HG03064 (cell line): ENCODE data around the gene SLC6A8.
"Not testable (repeated sequence)": the region's sequence is repeated elsewhere in the genome, so short reads cannot be mapped to it uniquely, and the experiment has no call there.

Experiments used
- ATAC-seq: cut with Tn5 transposase; IDR thresholded peaks from one replicate; pipeline ENCODE4 v1.9.1; 2021; ENCODE audit warnings: low read depth; ENCODE audit not compliant: unreplicated experiment

The SLC6A8 gene

DNA sequence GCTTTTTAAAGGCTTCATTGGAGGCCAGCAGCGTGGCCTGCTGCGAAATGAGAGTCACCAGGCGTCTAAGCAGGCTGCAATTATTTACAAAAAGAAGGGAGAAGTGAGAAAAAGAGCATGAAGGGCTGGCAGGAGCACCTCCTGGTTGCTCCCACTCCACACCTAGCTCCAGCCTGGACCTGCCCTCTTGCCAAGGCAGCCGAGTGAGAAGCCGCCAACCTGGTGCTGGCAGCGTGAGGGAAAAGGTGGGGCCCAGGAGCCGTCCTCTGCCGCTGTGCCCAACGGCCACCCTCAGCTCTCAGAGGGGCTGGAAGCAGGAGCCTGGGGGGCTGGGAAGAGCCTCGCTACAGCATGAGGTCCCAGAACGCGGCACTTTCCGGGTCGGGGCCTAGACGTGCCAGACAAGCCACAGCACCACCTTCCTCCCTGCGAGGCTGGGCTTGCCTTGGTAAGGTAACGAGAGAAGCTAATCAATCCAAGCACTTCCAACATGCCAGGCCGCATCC, 16.3 kb downstream of the SLC6A8 start:
- no peak for ATAC-seq

DNA sequence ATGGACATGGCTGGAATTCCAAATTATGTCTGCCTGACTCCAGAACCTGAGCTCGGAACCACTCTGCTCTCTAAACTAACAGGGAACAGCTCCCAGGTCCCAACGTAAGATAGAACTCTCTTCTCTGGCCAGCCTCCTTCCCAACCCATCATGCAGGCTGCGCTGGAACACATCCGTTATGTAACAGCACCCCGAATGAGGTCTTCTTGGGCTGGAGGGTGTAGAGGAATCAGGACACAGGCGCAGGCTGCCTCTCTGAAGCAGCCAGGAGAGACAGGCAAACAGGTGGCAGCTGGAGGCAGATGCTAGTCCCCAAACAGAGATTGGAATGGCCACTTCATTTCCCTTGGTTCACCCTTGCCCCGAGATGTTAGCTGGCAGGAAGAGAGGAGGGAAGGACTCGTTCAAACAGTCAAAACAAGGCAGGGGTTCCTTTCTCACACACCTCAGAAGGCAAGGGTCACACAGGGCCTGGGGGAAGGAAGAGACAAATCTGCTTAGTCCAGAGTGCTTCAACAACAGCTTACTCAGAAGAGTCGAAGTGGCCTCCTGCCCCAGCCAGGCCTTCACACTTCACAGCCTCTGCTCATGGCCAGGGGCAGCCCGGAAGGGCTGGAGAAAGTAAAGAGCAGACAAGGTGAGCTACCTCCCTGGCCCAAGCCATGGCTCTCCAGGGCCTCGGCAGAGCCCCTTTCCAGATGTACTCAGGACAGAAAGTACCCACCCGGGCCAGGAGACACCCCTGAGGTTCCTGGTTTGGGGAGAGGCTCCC, 17.1 kb downstream of the SLC6A8 start:
- ATAC-seq: not testable (repeated sequence)

DNA sequence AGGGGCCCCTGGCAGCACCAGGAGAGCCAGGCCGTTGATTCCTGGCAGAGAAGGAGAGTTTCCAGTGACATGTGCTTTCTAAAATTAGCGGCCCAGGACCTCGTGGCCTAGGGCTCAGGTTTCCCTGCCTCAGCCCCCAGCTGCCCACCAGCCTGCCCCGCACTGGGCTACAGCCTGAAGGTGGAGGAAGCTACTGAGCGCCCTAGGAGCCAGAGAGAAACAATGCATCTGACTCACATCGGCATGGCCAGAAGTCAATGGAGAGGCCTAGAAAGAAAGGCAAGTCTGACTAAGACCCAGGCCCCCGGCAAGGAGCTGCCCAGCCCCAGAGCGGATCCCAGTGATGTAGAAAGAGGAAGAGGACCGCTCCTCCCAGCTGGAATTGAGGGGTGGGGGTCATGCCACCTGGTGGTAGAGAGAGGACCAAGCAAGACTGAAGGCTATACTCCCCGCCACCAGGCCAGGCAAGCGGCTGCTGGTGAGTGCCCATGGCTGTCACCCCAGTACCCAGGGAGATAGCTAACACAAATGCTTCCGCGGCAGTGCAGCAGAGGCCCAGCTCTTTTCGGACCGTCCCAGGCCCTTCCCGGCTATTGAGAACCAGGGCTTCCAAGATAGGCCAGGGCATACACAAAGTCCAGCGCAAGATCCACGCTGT, 17.8 kb downstream of the SLC6A8 start:
- ATAC-seq: not testable (repeated sequence)

DNA sequence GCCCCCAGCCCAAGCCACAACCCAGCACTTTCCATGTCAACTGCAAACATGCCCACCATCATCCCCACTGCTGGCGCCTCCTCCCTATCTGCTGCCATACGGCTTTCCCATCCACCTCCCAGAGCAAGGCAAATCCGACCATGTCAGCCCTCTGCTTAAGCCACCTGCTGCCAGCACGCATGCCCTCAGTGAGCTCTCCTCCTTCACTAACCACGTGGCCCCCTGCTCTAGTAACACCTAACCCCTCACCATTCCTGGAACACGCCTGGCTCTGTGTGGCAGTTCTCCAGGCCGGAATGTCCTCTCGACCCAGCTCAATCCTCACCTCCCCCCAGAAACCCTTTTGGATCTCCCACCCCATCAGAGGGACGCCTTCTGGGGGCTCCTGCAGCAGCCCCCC, 19.1 kb downstream of the SLC6A8 start:
- no peak for ATAC-seq

DNA sequence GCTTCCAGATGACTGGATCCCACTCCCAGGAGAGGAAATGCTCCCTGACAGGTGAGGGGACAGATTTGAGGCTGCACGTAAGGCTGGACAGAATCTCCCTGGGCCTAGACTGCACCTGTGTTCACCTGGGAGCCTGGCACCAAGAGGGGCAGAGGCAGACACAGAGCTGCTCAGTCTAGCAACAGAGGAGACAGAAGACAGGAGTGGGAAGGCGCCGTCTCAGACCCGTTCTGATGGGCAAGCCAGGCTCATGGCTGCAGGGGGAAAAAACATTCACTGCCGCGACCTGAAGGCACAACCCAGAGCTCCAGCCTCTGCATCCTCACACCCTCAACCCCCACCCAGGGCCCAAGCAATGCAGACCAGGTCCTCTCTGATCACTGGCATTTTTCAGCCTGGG, 19.7 kb downstream of the SLC6A8 start:
- ATAC-seq: no peak

DNA sequence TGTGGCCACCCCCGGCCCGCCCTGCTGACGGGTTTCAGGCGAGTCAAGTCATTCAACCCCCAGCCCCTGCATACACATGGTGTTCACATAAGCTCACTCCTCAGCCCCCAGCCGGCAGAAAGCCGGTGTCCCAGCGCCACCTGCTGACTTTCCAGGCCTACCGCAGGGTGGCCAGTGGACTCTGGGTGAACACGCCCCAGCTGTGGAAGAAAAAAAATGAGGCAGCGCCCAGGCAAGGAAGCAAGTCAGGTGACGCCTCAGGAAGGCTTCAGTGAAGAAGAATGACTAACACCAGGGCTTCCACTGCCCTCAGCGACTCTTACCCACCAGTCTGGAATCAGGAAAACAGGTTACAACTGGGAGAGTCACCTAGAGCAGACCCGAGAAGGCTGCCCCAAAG, 20.7 kb downstream of the SLC6A8 start:
- no peak for ATAC-seq

DNA sequence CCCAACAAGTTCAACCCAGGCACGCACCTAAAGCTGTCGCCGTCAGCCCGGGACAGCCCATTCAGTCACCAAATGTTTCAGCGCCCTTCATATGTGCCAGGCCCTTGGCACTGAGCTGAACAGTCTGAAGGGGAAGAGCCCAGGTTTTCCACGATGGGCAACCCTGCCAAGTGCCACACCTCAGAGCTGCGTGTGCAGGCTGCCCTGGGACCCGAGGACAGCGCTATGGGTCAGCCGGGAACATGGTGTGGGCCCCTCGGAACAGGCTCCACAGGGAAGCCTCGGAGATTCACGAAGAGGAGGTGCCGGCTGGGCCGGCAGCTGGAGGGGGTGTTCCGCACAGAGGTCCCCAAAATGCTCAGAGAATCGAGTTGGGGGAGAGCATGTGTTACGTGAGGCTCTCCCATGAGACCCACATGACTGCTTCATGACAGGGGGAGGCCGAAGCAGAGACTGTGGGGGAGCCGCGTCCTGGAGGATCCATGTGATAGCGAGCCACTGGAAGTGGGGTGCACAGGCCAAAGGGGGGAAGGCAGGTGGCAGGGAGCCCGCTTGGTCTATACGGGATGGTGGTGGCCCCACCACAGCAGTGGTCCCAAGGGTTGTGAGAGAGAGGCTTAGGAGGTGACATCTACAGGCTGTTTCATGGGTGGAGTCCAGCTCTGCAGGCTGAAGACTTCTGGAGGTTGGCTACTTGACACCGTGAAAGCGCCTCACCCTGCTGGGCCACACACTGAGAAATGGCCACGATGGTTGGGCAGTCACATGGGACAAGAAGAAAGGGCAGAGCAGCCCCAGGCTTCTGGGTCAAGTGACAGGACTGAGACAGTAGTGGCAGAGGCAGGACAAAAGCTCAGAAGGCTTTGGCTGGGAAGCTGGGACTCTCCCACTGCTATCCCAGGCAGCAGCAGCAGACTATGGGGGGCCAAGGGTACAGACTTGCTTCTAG, 22.3 kb downstream of the SLC6A8 start:
- no peak for ATAC-seq

DNA sequence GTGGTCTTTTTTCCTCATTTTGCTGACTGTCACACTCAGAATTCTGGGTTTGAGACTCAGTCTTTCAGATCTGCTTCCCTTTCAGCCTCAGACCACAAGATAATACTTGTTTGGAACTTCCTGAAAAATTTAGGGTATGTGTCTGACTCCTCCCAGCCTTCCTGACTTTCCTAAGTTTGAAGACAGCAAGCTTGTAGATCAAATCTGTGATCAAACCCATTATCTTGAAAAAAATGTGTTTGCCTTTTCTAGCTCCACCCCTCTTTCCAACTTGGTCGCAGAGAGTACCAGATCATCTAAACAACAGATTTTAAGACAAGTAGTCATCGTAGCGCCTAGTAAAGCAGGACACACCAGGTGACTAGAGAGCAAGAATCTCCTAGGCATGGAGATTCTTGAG, 26.5 kb downstream of the SLC6A8 start:
- ATAC-seq: no peak

DNA sequence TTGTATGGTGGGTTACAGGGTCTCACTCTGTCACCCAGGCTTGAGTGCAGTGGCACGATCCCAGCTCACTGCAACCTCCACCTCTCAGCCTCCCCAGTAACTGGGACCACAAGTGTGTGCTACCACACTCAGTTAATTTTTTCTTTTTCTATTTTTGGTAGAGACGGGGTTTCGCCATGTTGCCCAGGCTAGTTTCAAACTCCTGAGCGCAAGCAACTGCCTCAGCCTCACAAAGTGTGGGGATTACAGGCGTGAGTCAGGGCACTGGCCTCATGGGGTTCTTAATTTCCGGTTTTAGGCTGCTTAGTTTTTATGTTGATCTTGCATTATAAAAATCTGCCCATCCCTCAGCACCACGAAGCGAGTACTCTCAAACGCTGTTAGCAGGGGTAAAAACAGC, 29.7 kb downstream of the SLC6A8 start:
- no peak for ATAC-seq

DNA sequence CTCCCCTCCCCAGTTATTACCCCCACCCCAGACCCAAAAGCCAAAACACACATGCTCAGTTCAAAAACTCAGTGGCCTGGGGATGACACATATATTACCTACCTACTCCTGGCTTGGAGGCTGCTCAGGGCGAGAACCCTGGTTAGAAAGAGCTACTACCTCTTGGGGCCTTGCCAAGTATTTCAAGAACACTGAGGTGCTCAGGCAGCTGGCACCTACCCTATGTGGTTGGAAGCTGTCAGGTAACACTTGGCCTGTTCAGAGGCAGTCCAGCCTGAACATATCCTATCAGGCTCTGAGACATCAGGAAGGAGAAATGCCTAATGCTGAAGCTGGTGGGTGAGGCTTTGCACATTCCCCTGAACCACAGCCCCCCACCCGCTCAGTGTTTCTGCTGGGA, 31.5 kb downstream of the SLC6A8 start:
- no peak for ATAC-seq

DNA sequence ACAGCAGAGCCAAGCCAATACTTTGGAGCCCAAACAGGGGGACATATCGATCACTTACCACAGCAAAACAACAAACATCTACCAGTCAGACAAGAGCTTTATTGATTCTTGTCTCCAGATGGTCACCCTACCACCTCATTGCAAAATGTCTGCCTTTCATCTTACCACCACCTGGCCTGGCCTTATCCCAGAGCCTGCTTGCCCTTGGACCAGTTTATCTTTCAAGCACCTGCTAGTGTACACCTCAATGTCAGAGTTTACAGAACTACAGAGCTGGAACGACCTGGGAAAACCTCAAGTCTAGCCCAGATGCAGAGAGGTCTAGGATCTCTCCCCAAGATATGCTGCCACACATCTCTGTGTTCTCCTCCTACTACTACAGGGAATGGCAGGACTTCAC, 32.0 kb downstream of the SLC6A8 start:
- ATAC-seq: no peak

DNA sequence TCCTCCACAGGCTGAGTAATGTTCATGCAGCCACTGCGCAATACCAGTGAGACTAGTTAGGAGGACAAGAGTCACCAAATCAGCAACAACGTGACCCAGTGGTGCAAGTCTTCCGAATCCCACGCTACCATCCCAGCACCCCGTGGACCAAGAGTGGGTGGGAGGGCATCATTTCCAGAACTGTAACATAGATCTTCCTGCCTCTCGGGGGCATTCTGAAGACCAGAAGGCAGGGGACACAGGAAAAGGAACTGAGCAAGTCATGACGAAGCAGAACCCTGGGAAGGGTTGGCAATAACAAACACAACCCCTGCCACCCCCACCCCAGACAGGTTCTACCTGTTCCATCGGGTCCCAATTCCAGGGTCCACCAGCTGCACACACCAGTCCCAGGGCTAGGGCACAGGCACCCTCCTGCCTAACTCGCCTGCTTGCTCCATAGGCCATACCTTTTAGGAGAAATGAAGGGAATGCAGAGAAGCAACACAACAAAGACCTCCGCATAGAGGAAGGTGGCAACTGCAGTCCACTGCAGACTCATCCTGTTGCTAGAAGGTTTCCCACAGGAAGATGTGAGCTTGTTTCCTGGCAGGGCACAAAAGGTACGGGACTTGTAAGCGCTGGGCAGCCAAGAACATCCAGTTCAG, 35.1 kb downstream of the SLC6A8 start:
- ATAC-seq: no peak

DNA sequence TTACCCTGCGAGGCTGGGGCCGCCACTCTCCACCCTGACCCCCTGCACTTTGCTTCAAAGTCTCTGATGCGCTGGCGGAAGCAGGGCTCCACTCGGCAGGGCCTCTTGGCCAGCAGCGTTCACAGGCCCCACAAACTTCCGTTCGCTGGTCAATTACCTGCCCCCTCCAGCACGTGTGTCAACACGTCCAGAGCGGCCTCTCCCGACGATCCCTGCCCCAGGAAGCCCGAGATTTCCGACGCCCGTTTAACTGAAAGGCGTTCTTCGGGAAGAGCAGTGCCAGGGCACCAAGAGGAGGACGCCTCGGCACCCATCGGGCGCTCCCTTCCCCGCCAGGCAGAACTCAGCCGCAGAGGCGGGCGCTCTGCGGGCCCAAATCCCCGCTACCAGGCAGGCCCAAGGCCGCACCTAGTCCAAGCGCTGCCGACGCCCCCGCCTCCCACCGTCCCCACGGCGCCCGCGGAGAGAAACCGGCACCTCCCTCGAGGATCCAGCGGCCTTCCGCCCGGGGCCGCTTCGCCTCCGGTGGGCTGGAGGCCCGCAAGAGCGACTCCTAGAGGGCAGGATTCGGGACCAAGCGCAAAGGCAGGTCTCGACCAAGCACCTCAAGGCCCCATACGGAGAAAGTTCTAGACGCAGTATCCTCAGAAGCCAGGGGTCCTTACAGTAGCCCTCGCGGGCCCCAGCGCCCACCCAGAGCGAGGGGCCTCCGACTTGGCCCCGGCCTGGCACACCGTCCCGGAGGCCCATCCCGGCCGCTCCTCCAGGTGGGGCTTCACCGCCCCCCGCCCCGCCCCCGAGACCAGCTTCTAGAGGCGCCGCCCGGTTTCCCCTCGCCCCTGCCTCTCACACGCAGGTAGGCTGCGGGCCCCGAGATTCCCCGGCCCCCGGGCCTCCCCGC, 35.9 kb downstream of the SLC6A8 start:
- ATAC-seq: peak; percentile 29

DNA sequence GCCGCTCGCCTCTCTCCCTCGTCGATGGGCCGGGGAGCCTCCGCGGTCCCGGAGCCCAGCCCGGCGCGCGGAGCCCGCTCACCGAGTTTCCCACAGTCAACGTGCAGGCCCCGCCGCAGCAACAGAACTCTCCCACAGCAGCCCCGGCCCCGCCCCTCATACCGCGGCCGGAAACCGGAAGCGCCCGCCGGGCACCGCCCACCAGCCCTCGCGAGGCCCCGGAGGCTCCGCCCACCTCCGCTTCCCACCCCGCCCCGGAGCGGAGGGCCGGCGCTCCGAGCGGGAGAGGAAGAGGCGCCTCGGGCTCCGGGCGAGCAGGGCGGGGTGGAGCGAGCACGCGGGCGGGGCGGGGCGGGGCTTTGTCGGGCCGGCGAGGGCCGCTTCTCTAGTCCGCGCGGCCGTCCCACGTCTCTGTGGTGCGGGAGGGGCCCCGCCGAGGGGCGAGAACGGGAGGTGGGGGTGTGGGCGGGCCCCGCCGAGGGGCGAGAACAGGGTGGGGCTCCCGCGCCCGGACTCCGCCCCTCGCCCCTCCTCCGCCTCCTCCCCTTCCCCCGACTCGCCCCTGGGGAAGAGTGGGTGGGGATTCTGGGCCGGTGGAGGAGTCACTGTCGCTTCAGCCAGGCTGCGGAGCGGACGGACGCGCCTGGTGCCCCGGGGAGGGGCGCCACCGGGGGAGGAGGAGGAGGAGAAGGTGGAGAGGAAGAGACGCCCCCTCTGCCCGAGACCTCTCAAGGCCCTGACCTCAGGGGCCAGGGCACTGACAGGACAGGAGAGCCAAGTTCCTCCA, 36.7 kb downstream of the SLC6A8 start, which contains the start of the genes ABCD1 and BCAP31:
Gene ABCD1, plus strand, starts transcription at position 605 of the 787 bp plus-strand sequence. CDS start 411 bp downstream, outside the sequence.
Gene BCAP31, minus strand, starts transcription at position 136 of the 787 bp plus-strand sequence. CDS start 1,143 bp downstream, outside the sequence.
- peak; percentile 54 for ATAC-seq

DNA sequence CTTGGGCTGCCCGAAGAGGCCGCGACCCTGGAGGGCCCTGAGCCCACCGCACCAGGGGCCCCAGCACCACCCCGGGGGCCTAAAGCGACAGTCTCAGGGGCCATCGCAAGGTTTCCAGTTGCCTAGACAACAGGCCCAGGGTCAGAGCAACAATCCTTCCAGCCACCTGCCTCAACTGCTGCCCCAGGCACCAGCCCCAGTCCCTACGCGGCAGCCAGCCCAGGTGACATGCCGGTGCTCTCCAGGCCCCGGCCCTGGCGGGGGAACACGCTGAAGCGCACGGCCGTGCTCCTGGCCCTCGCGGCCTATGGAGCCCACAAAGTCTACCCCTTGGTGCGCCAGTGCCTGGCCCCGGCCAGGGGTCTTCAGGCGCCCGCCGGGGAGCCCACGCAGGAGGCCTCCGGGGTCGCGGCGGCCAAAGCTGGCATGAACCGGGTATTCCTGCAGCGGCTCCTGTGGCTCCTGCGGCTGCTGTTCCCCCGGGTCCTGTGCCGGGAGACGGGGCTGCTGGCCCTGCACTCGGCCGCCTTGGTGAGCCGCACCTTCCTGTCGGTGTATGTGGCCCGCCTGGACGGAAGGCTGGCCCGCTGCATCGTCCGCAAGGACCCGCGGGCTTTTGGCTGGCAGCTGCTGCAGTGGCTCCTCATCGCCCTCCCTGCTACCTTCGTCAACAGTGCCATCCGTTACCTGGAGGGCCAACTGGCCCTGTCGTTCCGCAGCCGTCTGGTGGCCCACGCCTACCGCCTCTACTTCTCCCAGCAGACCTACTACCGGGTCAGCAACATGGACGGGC, 37.5 kb downstream of the SLC6A8 start:
- no peak for ATAC-seq

DNA sequence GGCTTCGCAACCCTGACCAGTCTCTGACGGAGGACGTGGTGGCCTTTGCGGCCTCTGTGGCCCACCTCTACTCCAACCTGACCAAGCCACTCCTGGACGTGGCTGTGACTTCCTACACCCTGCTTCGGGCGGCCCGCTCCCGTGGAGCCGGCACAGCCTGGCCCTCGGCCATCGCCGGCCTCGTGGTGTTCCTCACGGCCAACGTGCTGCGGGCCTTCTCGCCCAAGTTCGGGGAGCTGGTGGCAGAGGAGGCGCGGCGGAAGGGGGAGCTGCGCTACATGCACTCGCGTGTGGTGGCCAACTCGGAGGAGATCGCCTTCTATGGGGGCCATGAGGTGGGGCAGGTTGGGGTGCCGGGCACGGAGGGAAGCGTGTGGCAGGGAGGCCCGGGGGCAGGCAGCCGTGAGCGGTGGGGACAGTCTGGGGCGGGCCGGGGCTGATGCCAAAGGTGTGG, 38.1 kb downstream of the SLC6A8 start:
- ATAC-seq: no peak

DNA sequence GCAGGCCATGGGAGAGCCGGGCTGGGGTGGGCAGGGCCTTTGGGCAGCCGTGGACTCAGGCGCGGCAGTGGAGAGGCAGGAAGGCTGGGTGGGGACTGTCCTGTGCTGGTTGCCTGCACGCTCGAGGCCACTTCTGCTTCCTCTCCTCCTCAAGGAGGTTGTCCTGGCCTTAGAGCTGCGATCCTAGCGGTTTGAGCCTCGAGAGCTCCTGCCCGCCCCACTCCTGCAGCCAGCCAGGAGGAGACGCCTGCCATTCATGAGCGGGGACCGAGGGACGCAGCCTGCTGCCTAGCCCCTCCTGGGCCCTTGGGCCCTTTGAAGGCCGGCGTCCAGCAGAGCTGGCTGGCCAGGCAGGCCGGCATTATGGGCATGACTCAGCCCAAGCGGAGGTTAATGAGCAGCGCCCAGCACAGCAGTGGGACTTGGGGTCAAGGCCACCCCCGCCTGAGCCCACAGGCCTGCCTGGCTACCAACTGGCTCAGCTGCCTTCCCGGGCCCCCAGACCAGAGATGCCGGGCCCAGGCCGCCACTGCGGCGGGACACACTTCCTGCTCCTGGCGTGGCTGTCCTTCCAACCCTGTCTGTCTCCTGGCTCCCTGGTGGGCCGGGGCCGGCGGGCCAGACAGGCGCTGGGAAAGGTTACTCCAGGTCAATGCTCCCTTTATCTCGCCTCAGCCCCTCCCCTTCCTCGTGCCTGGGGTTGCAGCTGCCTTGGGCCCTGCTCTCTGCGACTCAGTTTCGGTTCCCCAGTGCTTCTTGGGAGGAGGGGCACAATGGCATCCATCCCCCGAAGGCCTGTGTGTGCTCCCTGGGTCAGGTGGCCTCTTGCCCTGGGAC, 38.8 kb downstream of the SLC6A8 start:
- peak; percentile 38 for ATAC-seq
